T47D (cell line): Measurements from ENCODE around the gene LCMT2.
A peak's percentile ranks its signal among the peaks of the same experiment; 100 is the strongest.
"Not testable (repeated sequence)": the region's sequence is repeated elsewhere in the genome, so short reads cannot be mapped to it uniquely, and the experiment has no call there.

Experiments
- DNase-seq, 2 experiments: peaks; one replicate each; pipeline versions ENCODE4 v3.0.0 to v3.0.0-alpha.2; 2011 to 2012; ENCODE audit warnings: low read depth in 1 of 2, low spot score in 1 of 2
- JUND ChIP-seq: IDR thresholded peaks from 2 replicates; pipeline ENCODE4 v1.6.1; 2012; ENCODE audit warnings: low read depth
- in situ Hi-C: cut with HindIII; loops from 2 replicates; pipeline ENCODE4 v1.10.0; 2016; ENCODE audit warnings: low sequenced_read_pairs, low pct_unique_long_range_greater_than_20kb

LCMT2 gene

DNA sequence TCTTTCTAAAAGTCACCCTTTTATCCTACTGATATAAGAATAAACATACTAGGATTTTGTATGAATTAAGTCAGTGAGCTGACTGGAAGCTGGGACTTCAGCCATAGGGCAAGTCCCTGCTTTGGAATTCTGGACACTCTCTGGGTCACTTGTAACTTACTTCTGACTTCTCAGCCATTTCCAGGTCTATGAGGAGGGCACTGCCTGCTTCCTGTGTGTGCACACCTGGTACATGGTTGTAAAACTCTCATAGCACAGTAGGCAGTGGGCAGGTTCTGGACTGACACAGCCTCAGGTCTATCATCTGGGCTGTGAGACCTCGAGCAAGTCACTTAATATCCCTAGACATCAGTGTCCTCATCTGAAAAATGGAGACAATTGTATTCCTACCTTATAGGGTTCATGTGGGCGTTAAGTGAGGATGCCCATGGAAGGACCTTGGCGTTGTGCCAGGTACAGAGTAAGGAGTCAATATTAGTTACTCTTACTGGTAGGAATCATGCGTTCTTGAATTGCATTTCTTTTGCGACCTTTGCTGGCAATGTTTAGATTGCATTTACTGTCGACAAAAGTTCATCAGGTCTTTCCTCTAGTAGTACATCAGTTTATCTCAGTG is 36.2 kb downstream of the LCMT2 start:
- no peak for DNase-seq
- no peak for TF ChIP-seq JUND
- in situ Hi-C loops: no loop called here

DNA sequence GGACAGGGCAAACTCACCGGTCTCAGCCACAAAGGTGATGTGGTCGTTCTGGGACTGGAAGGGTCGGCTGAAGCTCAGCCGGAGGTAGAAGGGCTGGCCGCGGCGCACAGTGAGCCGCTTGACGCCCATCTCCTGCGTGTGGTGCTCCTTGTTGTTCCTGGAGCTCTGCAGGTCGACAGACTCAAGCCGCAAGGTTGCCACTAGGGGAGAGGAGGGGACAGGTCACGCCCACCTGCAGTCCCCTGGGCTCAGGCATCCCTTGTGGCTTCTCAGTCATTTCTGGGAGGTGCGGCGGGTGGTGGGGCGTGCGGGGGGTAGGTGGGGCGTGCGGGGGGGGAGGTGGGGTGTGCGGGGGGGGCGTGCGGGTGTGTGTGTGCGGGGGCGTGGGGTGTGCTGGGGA is 36.9 kb downstream of the LCMT2 start:
- in situ Hi-C loops: no loop called here
- no peak for TF ChIP-seq JUND
- no peak for DNase-seq

DNA sequence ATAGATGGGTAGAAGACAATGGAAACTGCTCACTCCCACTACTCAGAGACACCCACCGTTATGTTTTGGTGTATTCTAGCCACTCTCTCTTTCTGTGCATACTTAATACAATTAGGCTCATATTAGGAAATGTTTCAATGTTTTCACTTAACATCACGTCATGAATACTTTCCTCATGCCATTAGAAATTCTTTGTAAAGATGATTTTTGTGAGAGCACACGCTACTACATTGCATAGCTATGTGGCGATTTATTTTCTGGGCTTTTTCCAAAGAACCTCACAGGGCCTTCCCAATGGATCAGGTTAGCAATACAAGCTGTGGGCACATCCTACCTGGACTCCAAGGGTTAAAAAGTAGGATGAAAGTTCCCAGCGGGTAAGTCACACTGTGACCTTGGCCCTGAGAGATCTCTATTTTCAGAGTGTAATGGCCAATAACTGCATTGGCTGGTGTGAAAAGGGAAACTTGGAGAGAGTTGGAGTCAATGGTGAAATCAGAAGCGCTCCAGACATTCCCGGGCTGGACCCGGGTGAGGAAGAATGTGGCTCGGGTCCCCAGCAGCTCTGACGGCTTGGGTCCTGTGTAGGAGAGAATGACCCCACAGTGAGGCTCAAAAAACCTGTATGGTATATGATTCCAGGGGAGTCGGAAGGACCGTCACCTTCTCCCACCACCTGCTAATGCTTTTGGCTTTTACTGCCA is 37.8 kb downstream of the LCMT2 start:
- TF ChIP-seq JUND: no peak
- in situ Hi-C loops: no loop called here
- DNase-seq: no peak

- DNase-seq, in situ Hi-C loops: not testable (repeated sequence)
These were observed 40.7 kb downstream of the LCMT2 start for GRCh38 chr15:43289656-43290055.

DNA sequence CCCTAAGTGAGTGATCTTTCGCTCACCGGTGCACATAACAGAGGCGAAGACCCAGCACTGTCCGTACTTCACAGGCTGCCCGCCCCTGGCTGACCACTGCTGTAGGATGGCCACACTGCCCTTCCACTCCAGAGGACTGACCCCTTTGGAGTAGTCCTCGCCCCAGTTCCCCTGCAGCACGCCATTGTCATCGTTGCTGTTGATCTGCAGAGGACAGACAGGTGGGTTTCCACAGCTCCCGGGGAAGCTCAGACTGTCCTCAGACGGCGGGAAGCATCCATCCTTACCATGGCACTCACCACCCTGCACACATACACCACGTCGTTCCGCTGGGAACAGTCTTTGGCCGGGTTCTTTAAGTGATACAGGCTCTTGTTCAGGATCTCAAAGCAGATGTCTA is 43.1 kb downstream of the LCMT2 start:
- no peak for TF ChIP-seq JUND
- DNase-seq: no peak
- in situ Hi-C loops: no loop called here

- no peak for TF ChIP-seq JUND
- DNase-seq: no peak
- in situ Hi-C loops: no loop called here
These were observed 44.3 kb downstream of the LCMT2 start for GRCh38 chr15:43286074-43286473.

- in situ Hi-C loops: no loop called here
- TF ChIP-seq JUND: no peak
- peak; percentile 49 to 72 for DNase-seq
These were observed 44.8 kb downstream of the LCMT2 start for GRCh38 chr15:43285609-43286037.

- in situ Hi-C loops: no loop called here
- no peak for TF ChIP-seq JUND
- DNase-seq: no peak
These were observed 46.8 kb downstream of the LCMT2 start for GRCh38 chr15:43283526-43283925.

GRCh38 chr15:43281926-43282602 is 48.3 kb downstream of the LCMT2 start:
- no peak for TF ChIP-seq JUND
- in situ Hi-C loops: no loop called here
- no peak for DNase-seq

DNA sequence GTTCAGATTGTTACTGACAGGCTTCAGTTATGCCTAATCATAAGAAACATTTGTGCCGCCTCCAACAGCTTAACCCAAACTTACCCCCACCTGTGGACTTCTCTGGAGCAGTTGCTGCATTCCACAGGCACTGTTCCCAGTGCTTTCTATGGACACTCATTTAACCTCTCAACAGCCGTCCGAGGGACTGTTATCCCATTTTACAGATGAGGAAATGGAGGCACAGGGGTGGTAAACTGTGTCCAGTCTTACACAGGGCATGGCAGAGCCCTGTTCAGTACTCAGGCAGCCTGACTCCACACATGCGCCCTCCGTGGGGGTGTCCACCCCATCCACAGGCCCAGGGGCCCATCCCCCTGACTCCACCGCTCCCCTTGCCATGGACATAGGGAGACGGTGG is 49.4 kb downstream of the LCMT2 start:
- no peak for DNase-seq
- TF ChIP-seq JUND: no peak
- in situ Hi-C loops: no loop called here

DNA sequence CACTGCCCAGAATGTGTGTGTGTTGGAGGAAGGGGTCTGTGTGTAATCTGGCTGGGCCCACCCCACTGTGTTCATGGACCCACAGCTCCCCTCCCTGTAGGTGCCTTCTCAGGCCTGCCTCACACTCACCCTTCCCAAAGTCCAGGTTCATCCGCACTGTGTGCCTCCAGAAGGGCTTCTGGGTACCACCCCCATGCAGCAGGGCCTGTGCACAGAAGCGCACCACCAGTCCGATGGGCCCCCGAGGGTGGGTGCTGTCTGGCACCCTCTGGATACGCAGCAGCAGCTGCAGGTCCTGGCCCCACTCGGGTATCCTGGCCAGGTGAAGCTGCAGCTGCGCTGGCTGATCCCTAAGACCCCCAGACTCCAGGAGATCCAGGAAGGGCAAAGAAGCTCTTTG is 50.9 kb downstream of the LCMT2 start:
- no peak for TF ChIP-seq JUND
- no peak for DNase-seq
- in situ Hi-C loops: no loop called here

- TF ChIP-seq JUND: no peak
- no peak for DNase-seq
- in situ Hi-C loops: no loop called here
These were observed 51.5 kb downstream of the LCMT2 start for GRCh38 chr15:43278869-43279268.

DNA sequence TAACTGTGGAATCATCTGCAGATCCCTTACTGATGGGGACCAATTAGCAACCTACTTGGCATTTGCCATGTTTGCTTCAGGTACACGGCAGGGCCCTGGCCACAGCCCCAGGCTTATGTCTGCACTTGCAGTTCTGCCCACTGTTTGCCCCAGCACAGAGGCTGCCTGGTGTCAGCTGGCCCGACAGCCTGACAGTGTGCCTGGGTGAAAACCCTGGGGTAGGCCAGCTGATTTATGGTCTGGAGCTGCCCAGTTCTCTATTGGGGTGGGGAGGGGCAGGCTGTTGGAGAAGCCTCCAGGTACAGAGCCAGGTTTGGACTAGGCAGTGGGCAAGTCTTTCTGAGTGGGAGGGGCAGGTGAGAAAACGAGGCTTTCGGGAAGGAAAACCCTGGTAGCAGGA is 52.5 kb downstream of the LCMT2 start:
- no peak for TF ChIP-seq JUND
- in situ Hi-C loops: no loop called here
- DNase-seq: peak in 1 of 2 experiments; percentile 49
